ENCODE data around the gene TMEM163.
"Not testable (repeated sequence)": the region's sequence is repeated elsewhere in the genome, so short reads cannot be mapped to it uniquely, and the experiment has no call there.

TMEM163 gene

GRCh38 chr2:134718817-134719814 is at the start of gene TMEM163:
Gene TMEM163, minus strand, starts transcription at chr2:134719000.
- DNase-seq, result no peak

DNA sequence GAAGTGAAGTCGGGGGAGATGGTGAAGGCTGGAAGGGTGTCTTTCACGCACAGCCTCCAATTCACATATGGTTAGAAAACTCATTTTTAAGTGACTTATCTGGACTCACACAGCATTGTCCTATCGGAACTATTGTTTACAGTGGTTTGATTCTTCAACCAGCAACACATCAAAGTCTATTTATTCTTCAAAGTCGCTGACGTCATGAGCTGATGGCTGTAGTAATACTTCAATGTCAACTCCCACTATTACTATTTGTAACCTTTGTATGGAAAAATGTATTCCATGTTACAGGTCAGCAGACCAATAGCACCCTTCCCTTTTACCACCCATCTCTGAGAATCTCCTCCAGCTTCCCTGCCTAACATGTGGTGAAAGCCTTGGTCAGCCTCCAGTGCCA is 47.8 kb upstream of the TMEM163 start:
- DNase-seq, result no peak

DNA sequence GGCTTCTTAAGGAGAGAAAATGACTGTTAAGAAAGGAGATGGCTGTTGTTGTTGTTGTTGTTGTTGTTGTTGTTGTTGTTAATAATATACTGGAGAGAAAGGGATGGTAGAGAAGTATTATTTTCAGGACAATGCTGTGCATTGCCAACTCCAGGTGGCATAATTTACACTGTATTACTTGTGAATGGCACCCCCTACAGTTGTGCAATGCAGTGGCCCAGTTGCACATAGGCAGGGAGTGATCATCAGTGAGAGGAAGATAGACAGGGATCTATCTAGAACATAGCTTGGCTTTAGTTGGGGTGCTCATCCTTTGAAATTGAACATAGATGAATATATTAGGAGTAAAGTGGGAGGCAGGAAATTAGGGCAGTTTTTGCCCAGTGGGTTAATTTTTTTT is 47.2 kb upstream of the TMEM163 start:
- DNase-seq, result no peak

GRCh38 chr2:134764164-134764563 is 45.4 kb upstream of the TMEM163 start:
- no peak for DNase-seq

DNA sequence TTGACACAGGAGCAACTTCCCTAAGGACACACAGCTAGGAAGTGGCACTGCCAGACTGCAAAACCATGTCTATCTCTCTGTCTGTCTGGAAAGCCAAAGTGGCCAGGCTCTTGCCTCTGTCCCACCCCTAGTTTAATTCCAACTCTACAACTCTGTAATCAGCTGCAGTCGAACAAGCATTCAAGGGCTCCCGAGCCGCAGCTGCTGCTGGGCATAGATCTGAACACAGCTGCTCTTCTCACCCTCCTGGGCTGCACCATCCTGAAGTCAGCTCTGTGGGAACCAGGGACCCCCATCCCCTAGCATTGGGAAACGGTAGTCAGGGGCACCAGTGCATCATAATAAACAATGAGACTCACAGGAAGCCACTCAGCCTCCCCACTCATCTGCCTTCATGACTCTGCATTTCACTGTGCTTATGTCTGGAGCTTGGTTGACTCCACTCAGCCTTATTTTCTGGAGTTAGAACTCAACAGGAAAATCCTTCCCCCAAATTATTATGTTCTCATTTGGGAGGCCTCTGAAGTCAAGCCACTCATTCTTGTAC is 44.4 kb upstream of the TMEM163 start:
- DNase-seq, result no peak

DNA sequence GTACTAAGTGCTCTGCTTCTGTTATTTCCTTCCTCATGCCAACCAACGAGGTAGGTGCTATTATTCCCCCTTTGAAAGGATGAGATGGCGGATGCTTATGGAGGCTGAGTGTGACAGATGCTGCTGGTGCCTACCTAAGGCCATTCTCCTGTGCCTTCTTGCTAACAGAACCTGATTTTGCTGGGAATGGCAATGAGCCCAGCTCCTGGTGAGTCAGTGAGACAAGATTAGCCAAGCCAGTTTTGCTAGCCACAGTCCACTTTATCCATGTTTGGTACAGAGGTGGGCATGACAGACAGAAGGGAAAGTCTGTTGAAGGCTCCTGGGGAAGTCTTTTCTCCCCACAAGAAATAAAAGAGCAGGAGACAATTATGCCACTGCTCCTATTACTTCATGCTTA is 43.7 kb upstream of the TMEM163 start:
- no peak for DNase-seq

GRCh38 chr2:134760385-134760784 is 41.6 kb upstream of the TMEM163 start:
- no peak for DNase-seq

DNA sequence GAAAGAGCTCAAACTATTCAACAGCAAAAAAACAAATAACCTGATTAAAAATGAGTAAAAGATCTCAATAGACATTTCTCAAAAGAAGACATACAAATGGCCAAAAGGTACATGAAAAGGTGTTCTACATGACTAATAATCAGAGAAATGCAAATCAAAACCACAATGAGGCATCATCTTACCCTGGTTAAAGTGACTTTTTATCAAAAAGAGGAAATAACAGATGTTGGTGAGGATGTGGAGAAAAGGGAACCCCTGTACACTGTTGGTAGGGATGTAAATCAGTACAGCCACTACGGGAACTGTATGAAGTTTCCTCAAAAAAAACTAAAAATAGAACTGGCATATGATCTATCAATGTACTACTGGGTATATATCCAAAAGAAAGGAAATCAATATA is 39.8 kb upstream of the TMEM163 start:
- no peak for DNase-seq

GRCh38 chr2:134751981-134752380 is 33.2 kb upstream of the TMEM163 start:
- not testable (repeated sequence) for DNase-seq

DNA sequence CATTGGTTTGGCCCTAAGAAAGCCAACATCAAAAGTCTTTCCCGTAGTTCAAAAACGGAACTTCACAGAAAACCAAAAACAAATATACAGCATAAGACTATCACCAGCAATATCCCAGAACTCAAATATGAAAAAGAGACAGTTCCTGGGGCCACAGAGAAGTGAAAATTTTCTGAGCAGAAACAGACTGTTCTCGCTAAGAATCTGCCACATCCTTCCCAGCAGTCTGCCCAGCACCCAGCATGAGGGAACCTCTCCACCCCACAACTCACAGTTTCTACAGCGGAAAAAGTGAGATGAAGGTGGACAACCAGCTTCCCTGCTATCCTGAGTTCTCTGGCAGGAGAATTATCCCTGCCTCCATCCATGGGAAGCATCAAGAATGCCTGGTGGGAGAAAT is 26.7 kb upstream of the TMEM163 start:
- no peak for DNase-seq

- DNase-seq, result no peak
Observed at GRCh38 chr2:134745023-134745422, 26.2 kb upstream of the TMEM163 start.

DNA sequence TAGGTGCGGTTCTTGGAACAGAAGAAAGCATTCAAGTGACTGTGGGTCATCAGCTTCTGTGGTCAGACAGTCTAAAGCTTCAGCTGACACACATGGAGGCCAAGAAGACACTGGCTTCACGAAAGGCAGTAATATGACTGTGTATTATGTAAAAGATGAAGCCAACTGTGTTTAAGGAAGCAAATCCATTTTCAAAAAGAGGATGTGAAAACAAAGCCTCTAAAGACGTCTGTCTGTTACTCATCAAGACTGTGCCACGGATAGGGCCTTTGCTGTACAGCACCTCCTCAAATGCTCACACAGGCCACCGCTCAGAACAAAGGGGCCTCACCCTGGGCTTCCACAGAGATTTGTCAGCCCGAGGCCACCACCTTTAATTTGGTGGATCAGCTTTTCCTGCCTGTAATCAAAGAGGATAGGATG is 21.1 kb upstream of the TMEM163 start:
- peak; percentile 10 for DNase-seq

DNA sequence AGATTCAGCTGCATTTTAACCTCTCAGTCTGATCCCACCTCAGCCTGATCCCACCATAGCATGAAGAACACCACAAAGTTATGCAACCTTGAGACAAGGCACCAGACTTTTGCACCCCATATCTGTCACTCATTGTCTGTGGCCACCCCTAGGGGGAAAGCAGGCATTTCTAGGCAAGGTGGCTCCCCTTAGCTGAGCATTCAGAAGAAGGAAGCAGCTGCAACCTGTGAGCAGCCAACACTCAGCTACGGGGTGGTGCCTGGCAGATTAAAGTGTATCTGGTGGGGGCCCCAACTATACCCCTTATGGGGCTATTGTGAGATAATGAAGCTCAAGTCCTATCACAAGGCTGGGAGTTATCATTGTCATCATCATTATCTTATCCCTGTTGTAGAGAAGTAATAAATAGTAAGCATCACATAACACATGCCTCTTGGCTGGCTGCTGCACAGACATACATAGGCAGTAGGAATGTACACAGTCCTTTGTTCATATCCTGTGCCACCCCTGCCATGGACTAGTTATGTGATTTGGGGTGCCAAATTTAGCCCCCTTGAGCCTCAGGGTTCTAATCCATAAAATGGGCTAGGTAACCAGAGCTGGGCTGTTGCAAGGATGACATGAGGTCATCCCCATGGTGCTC is 20.6 kb upstream of the TMEM163 start:
- no peak for DNase-seq

DNA sequence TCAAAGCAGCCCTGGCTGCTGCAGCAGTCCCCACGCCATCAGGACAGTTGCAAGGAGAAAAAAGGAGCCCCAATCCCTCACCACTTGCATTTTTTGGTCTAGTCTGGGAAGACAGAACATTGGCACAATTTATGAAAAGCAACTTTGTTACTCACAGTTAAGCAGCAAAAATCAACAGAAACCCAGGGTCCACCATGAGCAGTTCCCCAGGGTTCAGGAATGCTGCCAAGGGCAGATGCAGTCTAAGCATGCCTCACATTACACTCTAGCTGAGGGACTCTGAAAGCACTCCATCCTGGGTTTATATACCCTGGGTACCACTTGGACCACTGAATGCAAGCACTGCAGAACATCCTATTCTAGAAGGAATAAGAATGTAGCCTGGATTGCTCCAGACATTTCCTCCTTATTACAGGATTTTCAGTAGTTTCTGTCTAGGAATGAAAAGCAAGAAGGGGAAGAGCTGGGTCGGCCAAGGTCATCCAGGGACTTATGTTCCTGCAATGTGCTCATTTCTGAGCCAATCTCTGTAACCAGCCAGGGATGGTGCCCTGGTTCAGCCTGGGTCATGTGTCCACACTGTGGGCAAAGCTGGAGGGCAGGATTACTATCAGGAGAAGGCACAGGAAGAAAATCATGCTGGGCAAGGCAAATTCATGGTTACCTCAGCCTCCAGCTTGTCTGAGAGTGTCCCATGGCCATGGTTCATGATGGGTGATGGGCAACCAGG is 19.5 kb upstream of the TMEM163 start:
- DNase-seq, result peak; percentile 26

GRCh38 chr2:134737671-134738070 is 18.9 kb upstream of the TMEM163 start:
- DNase-seq, result no peak

- DNase-seq, result peak; percentile 79
Observed at GRCh38 chr2:134736167-134736880, 17.5 kb upstream of the TMEM163 start.

DNA sequence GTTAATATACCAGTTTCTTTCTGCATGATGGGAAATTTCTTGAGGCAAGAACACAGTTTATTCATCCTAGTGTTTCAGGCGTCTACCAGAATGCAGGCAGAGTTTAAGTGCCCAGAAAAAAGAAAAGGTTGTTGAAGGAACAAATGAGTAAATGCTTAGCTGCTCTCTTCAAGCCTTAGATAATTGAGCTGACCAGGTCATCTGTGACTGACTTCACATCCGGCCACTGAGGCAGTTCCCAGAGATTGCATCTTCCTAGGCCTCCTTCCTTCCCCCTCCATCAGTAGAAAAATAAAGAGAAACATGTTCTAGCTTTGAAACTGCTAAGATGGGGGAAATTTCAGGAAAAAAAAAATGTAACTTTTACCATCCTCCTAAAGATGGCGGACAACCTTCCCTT is 9.4 kb upstream of the TMEM163 start:
- no peak for DNase-seq

GRCh38 chr2:134727385-134727784 is 8.6 kb upstream of the TMEM163 start:
- peak; percentile 7 for DNase-seq

- no peak for DNase-seq
Observed at GRCh38 chr2:134726645-134727044, 7.8 kb upstream of the TMEM163 start.

- DNase-seq, result no peak
Observed at GRCh38 chr2:134725876-134726275, 7.1 kb upstream of the TMEM163 start.

GRCh38 chr2:134724341-134724740 is 5.5 kb upstream of the TMEM163 start:
- DNase-seq, result no peak

- not testable (repeated sequence) for DNase-seq
Observed at GRCh38 chr2:134723742-134724141, 4.9 kb upstream of the TMEM163 start.

Measured in fibroblast of upper back skin (primary cell).